Activated CD4-positive, alpha-beta T cell treated with anti-CD3 and anti-CD28 coated beads, Interleukin-2, Interleukin-4, amounts not matched to agents 100 ng/mL and 50 ng/mL, durations not matched to agents 16 hours and 8 hours (primary cell): ENCODE measurements around the gene CFAP299.
A peak's percentile ranks its signal among the peaks of the same experiment; 100 is the strongest.

Experiments used
- DNase-seq: peaks from one replicate; pipeline ENCODE4 v3.0.0-alpha.2; 2020; ENCODE audit warnings: low spot score

The CFAP299 gene

GRCh38 chr4:80926891-80927290 lies 591.4 kb downstream of the CFAP299 start:
- DNase-seq: no peak

- no peak for DNase-seq
These were observed 591.9 kb downstream of the CFAP299 start for GRCh38 chr4:80927420-80927819.

- no peak for DNase-seq
These were observed 596.1 kb downstream of the CFAP299 start for GRCh38 chr4:80931631-80932081.

- DNase-seq: no peak
These were observed 612.6 kb downstream of the CFAP299 start for GRCh38 chr4:80948141-80948540.

- DNase-seq: no peak
These were observed 613.5 kb downstream of the CFAP299 start for GRCh38 chr4:80948995-80949394.

- no peak for DNase-seq
These were observed 620.9 kb downstream of the CFAP299 start for GRCh38 chr4:80956421-80956820.

- no peak for DNase-seq
These were observed 627.5 kb downstream of the CFAP299 start for GRCh38 chr4:80963051-80963450.

GRCh38 chr4:80967346-80967745 lies 631.8 kb downstream of the CFAP299 start:
- DNase-seq: no peak

- DNase-seq: no peak
These were observed 644.7 kb downstream of the CFAP299 start for GRCh38 chr4:80980239-80980638.

- DNase-seq: no peak
These were observed 650.5 kb downstream of the CFAP299 start for GRCh38 chr4:80986011-80986410.

- peak; percentile 42 for DNase-seq
These were observed 654.5 kb downstream of the CFAP299 start for GRCh38 chr4:80989921-80990544.

- DNase-seq: no peak
These were observed 655.3 kb downstream of the CFAP299 start for GRCh38 chr4:80990851-80991250.

- no peak for DNase-seq
These were observed 664.4 kb downstream of the CFAP299 start for GRCh38 chr4:80999943-81000342.

GRCh38 chr4:81003597-81004111 lies 668.1 kb downstream of the CFAP299 start:
- no peak for DNase-seq

GRCh38 chr4:81007417-81007816 lies 671.9 kb downstream of the CFAP299 start:
- no peak for DNase-seq
